NT2/D1 (cell line): ENCODE results near the gene PHKG1.

Experiments used
- SUZ12 ChIP-seq: IDR thresholded peaks from 2 replicates; pipeline ENCODE4 v1.6.1; 2011; ENCODE audit not compliant: insufficient read length, insufficient read depth; ENCODE audit errors: extremely low read depth
- YY1 ChIP-seq: IDR thresholded peaks from 2 replicates; pipeline ENCODE4 v1.6.1; 2011; ENCODE audit not compliant: insufficient read length, insufficient read depth
- ZNF274 ChIP-seq: IDR thresholded peaks from 2 replicates; pipeline ENCODE4 v1.6.1; 2011; ENCODE audit warnings: mild to moderate bottlenecking, low read depth, low read length

DNA sequence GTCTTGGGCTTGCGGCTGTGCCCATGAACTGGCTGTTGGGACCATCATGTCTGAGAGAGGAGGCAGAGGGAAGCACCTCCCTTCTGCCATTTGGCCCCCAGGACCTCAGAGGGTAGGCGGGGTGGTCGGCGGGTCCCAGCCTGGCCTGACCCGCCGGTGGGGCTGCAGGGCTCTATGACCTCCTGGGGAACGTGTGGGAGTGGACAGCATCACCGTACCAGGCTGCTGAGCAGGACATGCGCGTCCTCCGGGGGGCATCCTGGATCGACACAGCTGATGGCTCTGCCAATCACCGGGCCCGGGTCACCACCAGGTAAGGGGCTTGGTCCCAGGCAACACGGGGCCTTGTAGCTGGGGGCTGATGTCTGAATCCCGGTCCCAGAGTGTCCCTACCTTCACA is 14.6 kb downstream of the PHKG1 start:
- TF ChIP-seq SUZ12, result no peak
- no peak for TF ChIP-seq ZNF274
- TF ChIP-seq YY1, result no peak
